Measurements from ENCODE around the gene P2RY2.

DNA sequence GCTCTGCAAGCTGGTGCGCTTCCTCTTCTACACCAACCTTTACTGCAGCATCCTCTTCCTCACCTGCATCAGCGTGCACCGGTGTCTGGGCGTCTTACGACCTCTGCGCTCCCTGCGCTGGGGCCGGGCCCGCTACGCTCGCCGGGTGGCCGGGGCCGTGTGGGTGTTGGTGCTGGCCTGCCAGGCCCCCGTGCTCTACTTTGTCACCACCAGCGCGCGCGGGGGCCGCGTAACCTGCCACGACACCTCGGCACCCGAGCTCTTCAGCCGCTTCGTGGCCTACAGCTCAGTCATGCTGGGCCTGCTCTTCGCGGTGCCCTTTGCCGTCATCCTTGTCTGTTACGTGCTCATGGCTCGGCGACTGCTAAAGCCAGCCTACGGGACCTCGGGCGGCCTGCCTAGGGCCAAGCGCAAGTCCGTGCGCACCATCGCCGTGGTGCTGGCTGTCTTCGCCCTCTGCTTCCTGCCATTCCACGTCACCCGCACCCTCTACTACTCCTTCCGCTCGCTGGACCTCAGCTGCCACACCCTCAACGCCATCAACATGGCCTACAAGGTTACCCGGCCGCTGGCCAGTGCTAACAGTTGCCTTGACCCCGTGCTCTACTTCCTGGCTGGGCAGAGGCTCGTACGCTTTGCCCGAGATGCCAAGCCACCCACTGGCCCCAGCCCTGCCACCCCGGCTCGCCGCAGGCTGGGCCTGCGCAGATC lies 16.5 kb downstream of the P2RY2 start:
- TF ChIP-seq CTCF (conservative IDR thresholded peaks at IDR 0.05 in 1 of 2, IDR thresholded peaks at IDR 0.05 in 1 of 2; ENCODE audit: extremely low read depth in 1 of 2, insufficient read depth in 1 of 2, low read depth in 1 of 2, low read length in 2 of 2) (no peak), EZH2 (IDR thresholded peaks at IDR 0.05; ENCODE audit: borderline replicate concordance, low read length) (no peak)
